HCT116 (cell line): ENCODE data around the gene PEX26.

Experiments
- CTCF ChIP-seq, 3 experiments: fragments of 200-600 bp in 1 of 3; sonication (generic) in 1 of 3; IDR thresholded peaks in 2 of 3; conservative IDR thresholded peaks in 1 of 3; 2 replicates each; pipeline ENCODE4 v1.5.1; 2012 to 2017; ENCODE audit warnings: low read depth in 2 of 3, low read length in 2 of 3, antibody characterized with exemption in 1 of 3, borderline replicate concordance in 1 of 3, control low read depth in 1 of 3, mild to moderate bottlenecking in 1 of 3, mixed read lengths in 1 of 3, mixed run types in 1 of 3, moderate library complexity in 1 of 3; ENCODE audit not compliant: insufficient read depth in 1 of 3
- EZH2 ChIP-seq: fragments of 200-600 bp; sonication (generic); IDR thresholded peaks from 2 replicates; pipeline ENCODE4 v1.6.1; 2017; ENCODE audit warnings: antibody characterized with exemption, mixed run types
- MAX ChIP-seq: IDR thresholded peaks from 2 replicates; pipeline ENCODE4 v1.6.1; 2012
- POLR2A ChIP-seq: IDR thresholded peaks from 2 replicates; pipeline ENCODE4 v1.7.0; 2011; ENCODE audit warnings: borderline replicate concordance; ENCODE audit not compliant: insufficient read depth, insufficient read length; ENCODE audit errors: extremely low read depth
- POLR2AphosphoS5 ChIP-seq: IDR thresholded peaks from 2 replicates; pipeline ENCODE4 v1.6.1; 2011; ENCODE audit warnings: mild to moderate bottlenecking, low read depth, low read length, moderate library complexity
- REST ChIP-seq: IDR thresholded peaks from 2 replicates; pipeline ENCODE4 v1.6.1; 2012; ENCODE audit warnings: low read depth
- ZBTB33 ChIP-seq: IDR thresholded peaks from 2 replicates; pipeline ENCODE4 v1.6.1; 2011; ENCODE audit warnings: mild to moderate bottlenecking, low read length, moderate library complexity; ENCODE audit not compliant: insufficient replicate concordance; ENCODE audit errors: extremely low read depth
- ZNF274 ChIP-seq: fragments of 200-500 bp; sonication (Bioruptor generic); IDR thresholded peaks from 2 replicates; pipeline ENCODE4 v1.6.1; 2014; ENCODE audit warnings: mild to moderate bottlenecking, low read depth, low read length, inconsistent platforms

- TF ChIP-seq MAX = no peak
- no peak for TF ChIP-seq ZNF274
- no peak for TF ChIP-seq EZH2
- no peak for TF ChIP-seq CTCF (IDR thresholded peaks at IDR 0.05 in 2 of 3, conservative IDR thresholded peaks at IDR 0.05 in 1 of 3; ENCODE audit: borderline replicate concordance in 1 of 3, insufficient read depth in 1 of 3, low read depth in 2 of 3, low read length in 2 of 3)
- TF ChIP-seq POLR2AphosphoS5 = no peak
- no peak for TF ChIP-seq REST
- TF ChIP-seq POLR2A = no peak
- no peak for TF ChIP-seq ZBTB33
Measured at GRCh38 chr22:18075101-18075719, 2.6 kb upstream of the PEX26 start.
